GM21723 (cell line): ENCODE measurements around the gene IP6K1.
"Not testable (repeated sequence)": the region's sequence is repeated elsewhere in the genome, so short reads cannot be mapped to it uniquely, and the experiment has no call there.

ENCODE experiments used
- ATAC-seq: cut with Tn5 transposase; IDR thresholded peaks from one replicate; pipeline ENCODE4 v1.9.1; 2021; ENCODE audit warnings: mild to moderate bottlenecking, moderate library complexity; ENCODE audit not compliant: unreplicated experiment

Gene IP6K1

GRCh38 chr3:49769286-49769915, 16.9 kb downstream of the IP6K1 start:
- ATAC-seq, result no peak

GRCh38 chr3:49763981-49764380, 22.4 kb downstream of the IP6K1 start:
- no peak for ATAC-seq

- ATAC-seq, result no peak
These were observed 24.7 kb downstream of the IP6K1 start for GRCh38 chr3:49761661-49762060.

- no peak for ATAC-seq
These were observed 27.1 kb downstream of the IP6K1 start for GRCh38 chr3:49759226-49759625.

GRCh38 chr3:49757197-49757596, 29.1 kb downstream of the IP6K1 start:
- ATAC-seq, result no peak

GRCh38 chr3:49756036-49756435, 30.3 kb downstream of the IP6K1 start:
- ATAC-seq, result no peak

- ATAC-seq, result no peak
These were observed 31.8 kb downstream of the IP6K1 start for GRCh38 chr3:49754536-49754935.

- ATAC-seq, result no peak
These were observed 34.8 kb downstream of the IP6K1 start for GRCh38 chr3:49751501-49751900.

GRCh38 chr3:49750056-49750455, 36.3 kb downstream of the IP6K1 start:
- ATAC-seq, result no peak

- not testable (repeated sequence) for ATAC-seq
These were observed 37.5 kb downstream of the IP6K1 start for GRCh38 chr3:49748874-49749273.

GRCh38 chr3:49747792-49748480, 38.4 kb downstream of the IP6K1 start:
- no peak for ATAC-seq

- ATAC-seq, result no peak
These were observed 40.4 kb downstream of the IP6K1 start for GRCh38 chr3:49745986-49746385.

GRCh38 chr3:49740427-49740826, 45.9 kb downstream of the IP6K1 start:
- ATAC-seq, result no peak

- ATAC-seq, result no peak
These were observed 48.2 kb downstream of the IP6K1 start for GRCh38 chr3:49738067-49738713.

GRCh38 chr3:49734752-49735151, 51.6 kb downstream of the IP6K1 start:
- no peak for ATAC-seq

GRCh38 chr3:49733551-49733950, 52.8 kb downstream of the IP6K1 start:
- ATAC-seq, result no peak

- ATAC-seq, result no peak
These were observed 53.7 kb downstream of the IP6K1 start for GRCh38 chr3:49732597-49732996.

GRCh38 chr3:49729966-49730609, 56.3 kb downstream of the IP6K1 start:
- ATAC-seq, result no peak

- no peak for ATAC-seq
These were observed 58.4 kb downstream of the IP6K1 start for GRCh38 chr3:49727924-49728361.

- no peak for ATAC-seq
These were observed 59.0 kb downstream of the IP6K1 start for GRCh38 chr3:49727154-49727923.
